ENCODE results near the gene PEPD. TPM values are rescaled to one million over a fixed set of nuclear protein-coding genes. Genes with fewer than 3 reads are reported as not detected.
A peak's percentile ranks its signal among the peaks of the same experiment; 100 is the strongest.

The PEPD gene
- total and polyA plus RNA-seq, 2 of the 4 experiments (the other 2 are of a cell fraction): 36.7 to 88.4 TPM

DNA sequence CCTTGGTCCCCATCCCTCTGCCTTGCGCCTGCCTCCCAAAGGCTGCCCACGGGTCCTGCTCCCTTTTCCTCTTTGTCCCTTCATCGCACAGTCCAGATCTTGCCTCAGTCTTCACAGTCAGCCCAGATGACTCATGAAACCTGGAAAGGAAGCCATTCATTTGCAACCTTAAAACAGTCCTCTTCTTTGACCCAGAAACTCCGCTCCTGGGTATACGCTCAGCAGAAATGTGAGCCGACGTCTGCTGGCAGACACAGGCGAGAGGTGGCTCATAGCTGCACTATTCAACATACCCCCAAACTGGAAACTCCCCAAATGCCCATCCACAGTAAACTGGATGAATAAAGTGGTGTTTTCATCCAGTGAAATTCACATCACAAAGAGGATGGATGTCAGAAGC lies 13.6 kb upstream of the PEPD start:
- no TSS peak for BruUV-seq (replicated peaks)
- ChIA-PET POLR2A (ENCODE audit: unreplicated experiment) (no interaction called here), CTCF (no interaction called here)
- no peak overlapping the region for H2AFZ ChIP-seq (replicated peaks; ENCODE audit: low read length, poor library complexity)
- no peaks in the 10 kb centered on the region for H3K79me1 ChIP-seq (ENCODE audit: low read depth in 1 of 2, low read length in 2 of 2)
- in situ Hi-C loops (cut with MboI; ENCODE audit: low sequenced_read_pairs) (no loop called here), dilution Hi-C loops (cut with HindIII; ENCODE audit: low sequenced_read_pairs, unreplicated experiment) (no loop called here), intact Hi-C loops (cut with micrococcal nuclease) (no loop called here)
- H3K23ac ChIP-seq (ENCODE audit: low read depth, low read length): no peak overlapping the region
- no peak overlapping the region for H3K9ac ChIP-seq (ENCODE audit: low read depth, low read length)
- no peaks in the 10 kb centered on the region for H4K20me1 ChIP-seq (ENCODE audit: insufficient read depth, low read length)
- H4K91ac ChIP-seq (ENCODE audit: insufficient read depth, low read depth, low read length): no peak overlapping the region
- H2AK9ac ChIP-seq (replicated peaks; ENCODE audit: low read depth, low read length, poor library complexity): no peak overlapping the region
- H3K14ac ChIP-seq (replicated peaks; ENCODE audit: low read depth, low read length): no peak overlapping the region
- H2BK120ac ChIP-seq (ENCODE audit: low read depth, low read length): no peak overlapping the region
- no peak overlapping the region for H2BK20ac ChIP-seq (ENCODE audit: low read depth, low read length)
- no peak overlapping the region for H3K27ac ChIP-seq (ENCODE audit: insufficient read depth, low read length)
- no peak for TF ChIP-seq RAD21 (IDR thresholded peaks at IDR 0.05; ENCODE audit: low read length)
- no peak for TF ChIP-seq MXI1 (IDR thresholded peaks at IDR 0.05; ENCODE audit: borderline replicate concordance, low read depth, low read length)
- no peak for TF ChIP-seq MAZ (IDR thresholded peaks at IDR 0.05; ENCODE audit: borderline replicate concordance, low read depth, low read length)
- H2BK5ac ChIP-seq (ENCODE audit: low read depth, low read length, poor library complexity, severe bottlenecking): no peak overlapping the region
- ATAC-seq (ENCODE audit: low read depth) (no peak; the same call in 1 of the 2 replicates), DNase-seq (peak; percentile 34)
- H4K5ac ChIP-seq (ENCODE audit: low read depth, low read length): no peak overlapping the region
- no peak overlapping the region for H3K4me2 ChIP-seq (ENCODE audit: low read depth, low read length)
- H2BK15ac ChIP-seq (ENCODE audit: low read depth, low read length): no peak overlapping the region
- H3K18ac ChIP-seq (ENCODE audit: low read depth, low read length): no peak overlapping the region
- no peak overlapping the region for H3K4me3 ChIP-seq (ENCODE audit: insufficient read depth, low read depth, low read length)
- no peaks in the 10 kb centered on the region for H3K9me3 ChIP-seq (ENCODE audit: control insufficient read depth, insufficient read depth, low read length)
- no peak overlapping the region for H3K4ac ChIP-seq (ENCODE audit: low read depth, low read length)
- peaks cover 8% of the 10 kb centered on the region; the same call in 1 of the 2 replicates for H3K27me3 ChIP-seq (ENCODE audit: control insufficient read depth, insufficient read depth, low read length)
- H3K9me1 ChIP-seq (ENCODE audit: insufficient read depth, low read length): no peaks in the 10 kb centered on the region
- no peak overlapping the region for H4K8ac ChIP-seq (ENCODE audit: low read depth in 2 of 2, low read length in 2 of 2)
- no peak overlapping the region for H3K56ac ChIP-seq (ENCODE audit: extremely low read depth, insufficient read depth, low read length)
- no peaks in the 10 kb centered on the region for H3K36me3 ChIP-seq (ENCODE audit: control insufficient read depth, insufficient read depth, low read length)
- 68% methylated on average over 2 of the region's 8 CpGs; no CpG with 5 or more reads in 1 of the 2 experiments for WGBS, 2 experiments (ENCODE audit: extremely low coverage in 2 of 2, insufficient read length in 1 of 2)
- H3K4me1 ChIP-seq (ENCODE audit: control insufficient read depth, insufficient read depth, low read length): no peaks in the 10 kb centered on the region
- H2AK5ac ChIP-seq (ENCODE audit: low read depth, low read length): no peak overlapping the region
